Stimulated activated CD4-positive, alpha-beta T cell treated with anti-CD3 and anti-CD28 coated beads, Interleukin-4, amount 100 ng/mL, for 4 hours (primary cell): ENCODE measurements around the gene DAPK2.
A peak's percentile ranks its signal among the peaks of the same experiment; 100 is the strongest.
"Not testable (repeated sequence)": the region's sequence is repeated elsewhere in the genome, so short reads cannot be mapped to it uniquely, and the experiment has no call there.

Experiments
- DNase-seq, 2 experiments: peaks; one replicate each; pipeline ENCODE4 v3.0.0-alpha.2; 2020

DAPK2 gene

DNA sequence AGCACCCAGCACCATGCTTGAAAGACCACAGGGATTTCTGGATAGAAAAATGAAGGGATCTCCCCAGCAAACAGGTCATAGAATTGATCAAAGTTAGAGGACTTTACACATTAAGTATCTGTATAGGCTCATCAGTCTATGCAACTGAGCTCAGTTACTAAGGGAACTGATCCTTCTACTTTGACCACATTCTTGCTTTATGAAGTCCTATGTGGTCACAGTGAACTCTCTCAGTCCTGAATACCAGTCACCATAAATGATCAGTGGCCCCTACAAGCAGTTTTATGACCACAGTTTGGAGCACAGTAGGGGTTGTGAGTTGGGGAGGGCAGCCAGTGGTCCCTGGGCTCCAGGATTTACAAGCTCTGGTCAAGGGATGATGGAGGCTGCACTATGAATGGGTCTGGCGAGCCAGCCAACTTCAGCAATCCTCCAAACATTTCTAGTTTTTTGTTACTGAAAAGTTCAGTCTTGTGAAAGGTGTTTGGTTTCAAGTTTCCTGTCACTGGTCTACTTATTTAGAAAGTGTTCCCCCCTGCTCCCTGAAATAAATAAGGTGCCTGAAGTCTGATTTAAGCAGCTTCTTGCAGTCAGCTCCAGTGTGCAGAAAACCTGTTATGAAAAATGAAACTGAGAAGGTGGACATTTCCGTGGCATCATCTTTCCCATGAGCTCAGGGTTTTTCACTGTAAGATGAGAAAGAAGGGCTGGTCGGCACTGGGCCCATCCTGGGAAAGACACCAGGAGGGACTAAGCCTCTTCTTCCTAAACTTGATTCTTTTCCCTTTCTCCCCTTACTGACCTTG lies 75.5 kb downstream of the DAPK2 start:
- DNase-seq, result peak in 1 of 2 experiments; percentile 7

DNA sequence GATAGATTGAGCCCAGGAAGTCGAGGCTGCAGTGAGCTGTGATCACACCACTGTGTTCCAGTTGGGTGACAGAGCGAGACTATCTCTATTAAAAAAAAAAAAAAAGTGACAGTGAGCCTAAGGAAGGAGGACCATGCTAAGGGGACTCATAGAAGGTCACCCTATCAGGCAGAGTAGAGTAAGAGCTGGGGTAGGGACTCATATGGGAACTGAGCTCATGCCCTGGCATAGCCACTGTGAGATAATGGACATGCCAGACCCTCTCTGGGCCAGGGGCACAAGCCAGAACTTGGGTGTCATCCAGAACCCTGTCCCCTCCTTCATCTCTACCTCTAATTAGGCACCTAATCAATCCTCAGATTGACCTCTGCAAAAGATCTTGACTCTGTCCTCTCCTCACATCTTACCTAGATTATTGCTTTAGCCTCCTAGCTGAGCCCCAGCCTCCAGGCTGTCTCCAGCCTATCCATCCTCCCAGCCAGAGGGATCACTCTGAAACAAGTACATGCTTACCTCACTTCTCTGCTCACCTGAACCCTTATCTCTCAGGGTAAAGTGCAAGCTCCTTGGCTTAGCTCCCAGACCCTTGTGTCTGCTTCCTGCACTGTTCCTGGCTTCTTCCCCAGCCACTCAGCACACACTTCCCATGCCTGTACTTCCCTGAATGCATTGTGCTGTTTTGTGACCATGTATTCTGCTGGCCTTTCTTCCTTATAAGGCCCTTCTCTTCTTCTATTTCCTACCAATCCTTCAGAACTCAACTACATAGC lies 76.4 kb downstream of the DAPK2 start:
- no peak for DNase-seq

DNA sequence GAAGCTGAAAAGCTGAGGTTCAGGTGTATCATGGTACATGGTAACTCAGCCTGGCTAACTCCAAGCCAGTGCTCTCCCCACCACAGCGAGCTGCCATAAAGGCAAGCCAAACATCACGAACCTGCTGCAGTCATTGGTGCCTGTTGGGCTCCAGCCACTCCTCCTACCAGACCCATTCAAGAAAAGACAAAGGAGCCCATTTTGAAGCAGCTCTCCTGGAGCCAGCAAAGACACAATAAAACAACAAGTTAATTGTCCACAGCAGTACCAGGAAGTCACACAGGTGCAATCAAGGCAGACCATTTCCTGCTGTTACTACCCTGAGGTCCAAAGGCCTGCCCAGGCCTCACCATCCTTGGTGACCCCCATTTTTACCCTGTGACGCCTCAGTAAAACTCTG lies 77.6 kb downstream of the DAPK2 start:
- DNase-seq, result no peak

DNA sequence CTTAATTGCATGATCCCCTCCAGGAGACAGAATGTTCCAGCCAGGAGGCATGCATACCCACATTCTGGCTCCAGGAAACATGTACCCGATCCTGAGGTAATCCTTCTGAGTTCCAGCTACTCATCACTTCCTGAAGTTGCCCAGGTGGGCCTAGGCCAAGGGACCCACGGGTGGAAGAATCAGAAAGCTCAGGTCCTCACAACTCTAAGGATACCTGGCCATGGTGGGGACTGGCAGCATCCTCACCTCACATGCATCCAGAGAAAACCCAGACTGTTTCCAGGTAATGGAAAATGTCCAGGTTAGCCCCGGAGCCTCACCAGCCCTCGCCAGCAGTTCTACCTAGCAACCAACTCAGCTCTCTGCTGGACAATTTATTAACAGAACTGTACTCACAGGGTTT lies 78.2 kb downstream of the DAPK2 start:
- DNase-seq, result no peak

DNA sequence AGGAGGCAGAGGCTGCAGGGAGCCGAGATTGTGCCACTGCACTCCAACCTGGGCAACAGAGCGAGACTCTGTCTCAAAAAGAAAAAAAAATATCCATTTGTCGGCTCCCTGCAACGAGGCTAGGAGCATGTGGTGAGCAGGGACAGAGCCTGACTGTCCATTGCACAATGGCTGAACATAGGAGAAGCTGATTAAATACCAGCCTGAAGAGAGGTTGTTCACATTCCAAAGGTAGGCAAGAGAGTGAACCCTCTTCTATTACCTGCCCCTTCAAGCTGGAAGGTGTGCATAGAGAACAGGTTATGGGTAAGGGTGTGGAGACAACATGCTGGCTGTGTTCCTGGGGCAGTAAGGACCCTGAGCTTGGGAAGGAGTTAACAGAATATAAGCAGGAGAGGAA lies 78.7 kb downstream of the DAPK2 start:
- no peak for DNase-seq

DNA sequence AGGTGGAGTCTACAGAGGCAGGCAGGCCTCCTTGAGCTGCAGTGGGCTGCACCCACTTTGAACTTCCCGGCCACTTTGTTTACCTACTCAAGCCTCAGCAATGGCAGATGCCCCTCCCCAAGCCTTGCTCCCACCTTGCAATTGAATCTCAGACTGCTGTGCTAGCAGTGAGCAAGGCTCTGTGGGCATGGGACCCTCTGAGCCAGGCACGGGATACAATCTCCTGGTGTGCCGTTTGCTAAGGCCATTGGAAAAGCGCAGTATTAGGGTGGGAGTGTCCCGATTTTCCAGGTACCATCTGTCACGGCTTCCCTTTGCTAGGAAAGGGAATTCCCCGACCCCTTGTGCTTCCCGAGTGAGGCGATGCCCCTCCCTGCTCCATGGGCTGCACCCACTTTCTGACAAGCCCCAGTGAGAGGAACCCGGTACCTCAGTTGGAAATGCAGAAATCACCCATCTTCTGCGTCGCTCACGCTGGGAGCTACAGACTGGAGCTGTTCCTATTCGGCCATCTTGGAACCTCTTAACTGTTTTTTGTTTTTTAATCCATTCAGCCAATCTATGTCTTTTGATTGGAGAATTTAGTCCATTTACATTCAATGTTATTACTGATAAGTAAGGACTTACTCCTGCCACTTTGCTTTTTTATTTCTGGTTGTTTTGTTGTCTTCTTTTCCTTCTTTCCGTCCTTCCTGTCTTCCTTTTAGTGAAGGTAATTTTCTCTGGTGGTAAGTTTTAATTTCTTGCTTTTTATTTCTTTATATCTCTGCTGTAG lies 83.2 kb downstream of the DAPK2 start:
- not testable (repeated sequence) for DNase-seq

DNA sequence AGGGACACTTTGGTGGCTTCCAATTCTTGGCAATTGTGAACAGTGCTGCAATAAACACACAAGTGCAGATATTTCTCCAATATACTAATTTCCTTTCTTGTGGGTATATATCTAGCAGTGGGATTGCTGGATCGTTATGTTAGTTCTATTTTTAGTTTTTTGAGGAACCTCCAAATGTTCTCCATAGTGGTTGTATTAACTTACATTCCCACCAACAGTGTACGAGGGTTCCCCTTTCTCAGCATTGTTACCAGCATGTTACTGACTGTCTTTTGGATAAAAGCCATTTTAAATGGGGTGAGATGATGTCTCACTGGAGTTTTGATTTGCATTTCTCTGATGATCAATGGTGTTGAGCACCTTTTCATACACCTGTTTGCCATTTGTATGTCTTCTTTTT lies 92.8 kb downstream of the DAPK2 start:
- DNase-seq, result no peak

DNA sequence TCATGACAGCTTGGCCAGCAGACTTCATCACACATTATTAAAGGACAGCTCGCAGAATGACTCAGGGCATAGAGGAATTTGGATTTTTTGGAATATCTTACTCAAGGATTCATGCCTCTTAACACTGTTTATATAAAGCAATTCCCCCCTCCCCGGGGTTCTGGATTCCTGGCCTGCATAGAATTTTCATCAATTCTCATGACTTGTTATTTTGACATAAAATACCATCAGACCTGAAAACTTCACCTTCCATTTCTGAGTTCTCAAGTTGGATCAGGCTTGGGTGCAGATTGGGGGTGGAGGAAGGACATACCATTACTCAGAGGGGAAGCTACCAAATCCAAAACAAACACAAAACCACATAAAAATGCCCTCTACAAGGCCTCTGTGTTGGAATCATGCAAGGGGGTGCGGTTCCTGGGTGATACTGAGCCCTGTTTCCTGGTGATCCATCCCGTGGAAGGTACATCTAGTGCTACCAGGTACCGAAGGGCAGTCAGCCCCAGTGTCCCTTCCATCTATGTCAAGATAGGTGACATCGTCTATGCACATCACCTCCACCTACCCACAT lies 95.3 kb downstream of the DAPK2 start:
- DNase-seq, result no peak

DNA sequence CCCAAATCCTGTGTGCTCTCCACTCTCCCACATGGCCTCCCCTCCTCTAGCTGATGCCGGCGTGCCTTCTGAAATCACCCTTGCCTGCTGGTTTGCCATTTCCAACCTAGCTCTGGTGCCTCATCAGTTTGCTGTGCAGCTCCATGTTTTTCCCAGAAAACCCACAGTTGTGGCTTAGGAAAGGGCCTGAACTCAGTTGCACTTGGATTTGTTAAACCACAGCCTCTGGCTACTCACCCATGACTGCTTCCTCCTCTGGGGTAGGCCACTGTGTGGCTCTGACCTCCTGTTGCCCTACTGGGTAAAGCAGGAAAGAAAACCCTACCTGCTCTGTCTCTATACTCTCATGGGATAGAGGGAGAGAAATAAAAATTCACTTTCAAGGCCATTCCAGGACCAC lies 97.3 kb downstream of the DAPK2 start:
- DNase-seq, result no peak

DNA sequence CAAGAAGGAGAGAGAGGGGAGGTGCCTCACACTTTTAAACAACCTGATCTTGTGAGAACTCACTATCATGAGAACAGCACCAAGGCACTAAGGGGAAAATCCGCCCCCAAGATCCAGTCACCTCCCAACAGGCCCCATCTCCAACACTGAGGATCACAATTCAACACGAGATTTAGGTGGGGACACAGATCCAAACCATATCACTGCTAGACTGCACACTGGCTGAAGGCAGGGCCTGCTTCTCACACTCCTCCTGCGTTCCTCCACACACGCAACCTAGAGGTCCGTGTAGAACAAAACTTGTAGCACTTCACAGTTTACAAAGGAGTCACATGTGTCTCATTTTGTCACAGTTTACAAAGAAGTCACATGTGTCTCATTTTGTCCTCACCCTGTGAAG lies 97.8 kb downstream of the DAPK2 start:
- no peak for DNase-seq

DNA sequence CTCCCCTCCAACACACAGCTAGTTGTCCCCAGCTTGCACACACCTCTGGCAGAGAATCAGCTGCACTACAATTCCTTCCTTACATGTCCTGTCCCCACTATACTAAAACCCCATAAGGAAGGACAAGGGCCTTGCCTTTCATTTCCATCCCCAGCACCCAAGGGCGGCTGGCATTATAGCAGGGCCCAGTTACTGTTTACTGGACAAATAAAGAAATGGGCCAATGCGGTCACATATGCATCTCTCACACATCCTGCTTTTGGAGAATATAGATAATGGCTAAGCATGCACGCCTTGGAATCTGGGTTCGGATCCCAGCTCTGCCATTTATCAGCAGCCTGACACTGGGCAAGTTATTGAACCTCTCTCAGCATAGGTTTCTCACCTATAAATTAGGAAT lies 99.1 kb downstream of the DAPK2 start:
- DNase-seq, result no peak

DNA sequence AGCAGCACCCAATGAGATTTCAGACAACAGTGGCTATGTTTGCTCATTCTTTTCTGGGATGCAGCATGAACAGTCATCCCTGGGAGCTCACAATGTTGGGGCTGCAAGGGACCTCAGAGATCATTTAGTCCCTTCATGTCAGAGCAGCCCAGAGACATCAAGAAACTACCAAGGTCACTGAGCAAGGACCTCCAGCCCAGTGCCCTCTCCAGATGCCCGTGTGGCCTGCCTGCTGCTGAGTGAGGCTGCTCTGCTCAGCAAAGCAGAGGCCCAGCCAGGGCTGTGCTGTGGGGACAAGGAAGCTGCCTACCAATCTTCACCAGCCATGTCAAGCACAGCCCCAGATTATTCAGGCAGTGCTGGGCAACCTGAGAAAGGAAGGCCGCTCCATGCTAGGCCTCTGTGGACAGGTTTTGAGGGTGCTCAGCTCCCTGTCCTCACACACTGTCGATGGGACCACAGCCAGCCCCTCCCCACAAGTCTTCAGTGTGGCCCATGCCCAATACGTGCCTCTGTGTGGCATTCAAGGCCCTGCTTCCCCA lies 99.7 kb downstream of the DAPK2 start:
- DNase-seq, result no peak

DNA sequence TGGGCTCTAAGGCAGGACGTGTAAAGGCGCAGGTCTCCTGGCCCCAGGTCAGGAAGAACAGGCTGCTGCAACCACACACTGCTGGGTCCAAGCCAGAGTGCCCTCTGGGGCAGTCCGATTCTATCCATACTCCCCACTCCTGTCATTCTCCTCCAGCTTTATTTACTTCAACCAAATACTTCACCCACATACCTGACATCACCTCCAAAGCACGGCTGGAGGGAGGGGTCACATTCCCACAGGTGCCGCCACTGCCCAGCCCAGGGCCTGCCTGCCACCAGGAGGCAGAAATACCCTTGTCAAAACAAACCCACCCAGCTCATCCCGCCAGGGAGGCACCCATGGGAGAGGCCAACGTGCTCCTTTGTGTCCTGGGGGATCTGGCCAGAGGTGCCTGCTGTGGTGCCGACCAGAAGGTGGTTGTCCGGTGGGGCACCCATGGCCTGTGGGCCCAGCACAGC lies 100.4 kb downstream of the DAPK2 start:
- DNase-seq, result no peak

DNA sequence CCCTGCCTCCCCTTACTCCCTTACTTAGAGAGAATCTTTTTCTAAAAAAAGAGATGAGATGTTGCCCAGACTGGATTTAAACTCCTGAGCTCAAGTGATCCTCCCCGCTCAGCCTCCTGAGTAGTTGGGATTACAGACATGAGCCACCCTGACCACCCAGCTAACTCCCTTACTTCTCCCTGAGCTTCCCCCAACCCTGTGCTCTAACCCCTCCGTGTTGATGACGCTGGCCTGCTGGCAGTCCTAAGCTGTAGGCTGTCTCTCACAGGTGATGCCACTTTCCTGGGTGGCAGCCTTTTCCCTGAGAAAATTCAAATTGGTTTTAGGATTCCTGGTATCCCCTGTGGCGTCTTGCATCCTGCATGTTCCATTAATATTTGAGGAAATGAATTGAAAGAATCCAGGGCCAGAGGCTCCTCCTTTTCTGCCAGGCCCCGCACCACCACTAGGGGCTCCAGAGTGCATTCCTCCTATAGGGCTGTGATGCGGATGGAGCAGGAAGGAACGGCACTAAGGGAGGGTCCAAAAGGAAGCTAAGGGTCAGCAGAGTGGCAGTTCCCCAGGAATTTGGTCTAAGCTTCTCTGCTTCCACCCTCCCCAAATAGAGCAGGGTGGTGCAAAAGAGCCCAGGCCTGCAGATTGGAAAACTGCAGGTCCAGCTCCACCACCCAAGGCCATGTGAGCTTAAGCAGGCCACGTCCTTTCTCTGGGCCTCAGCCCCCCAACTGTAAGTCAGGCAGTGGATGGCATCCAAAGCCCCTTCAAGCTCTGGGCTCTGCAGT lies 101.1 kb downstream of the DAPK2 start:
- peak; percentile 43 to 68 for DNase-seq

DNA sequence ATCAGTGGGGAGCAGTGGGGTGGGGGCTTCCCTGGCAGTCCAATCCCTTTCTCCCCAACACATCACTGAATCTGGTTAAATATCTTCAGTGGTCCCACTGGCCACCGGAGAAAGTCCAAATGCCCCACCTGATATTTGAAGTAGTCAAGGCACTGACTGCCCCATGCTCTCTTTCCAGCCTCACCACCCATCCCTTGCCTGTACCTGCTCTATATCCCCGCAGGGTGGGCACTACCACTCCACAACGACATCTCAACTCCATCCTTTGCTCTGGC lies 101.7 kb downstream of the DAPK2 start:
- no peak for DNase-seq

DNA sequence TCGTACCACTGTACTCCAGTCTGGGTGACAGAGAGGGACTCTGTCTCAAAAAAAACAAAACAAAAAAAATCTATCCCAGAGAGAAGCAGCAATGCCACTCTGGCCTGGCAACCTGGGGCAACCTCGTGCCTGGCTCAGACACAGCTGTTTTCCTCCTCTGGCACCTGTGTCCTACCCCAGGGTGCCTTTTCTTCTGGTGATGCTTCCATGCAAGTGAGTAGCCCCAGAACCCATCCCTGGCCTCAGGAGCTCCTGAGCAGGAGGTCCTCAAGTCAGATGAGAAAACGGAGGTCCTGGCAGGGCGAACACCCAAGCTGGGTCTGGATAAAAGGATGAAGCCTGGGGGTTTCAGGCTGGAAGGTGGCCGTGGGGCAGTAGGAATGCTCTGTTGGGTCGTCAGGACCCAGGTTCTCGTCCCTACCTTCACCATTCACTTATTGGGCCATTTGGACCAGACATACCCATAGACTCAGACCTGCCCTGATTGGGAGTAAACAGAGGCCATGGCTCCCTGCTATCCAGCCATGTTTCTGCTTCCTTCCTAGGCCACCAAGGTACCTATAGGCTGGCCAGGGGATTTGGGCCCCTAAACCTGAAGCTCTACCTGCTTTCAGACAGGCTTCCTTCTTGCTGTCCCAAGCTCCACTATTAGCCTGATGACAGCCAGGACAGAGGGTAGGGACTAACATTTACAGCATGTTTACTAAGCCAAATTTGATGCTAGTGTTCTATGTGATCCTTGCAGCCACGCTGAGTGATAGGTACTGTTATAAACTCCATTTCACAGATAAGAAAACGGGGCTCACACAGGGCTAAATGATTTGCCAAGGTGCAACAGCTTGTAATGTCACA lies 102.2 kb downstream of the DAPK2 start:
- DNase-seq, result no peak

DNA sequence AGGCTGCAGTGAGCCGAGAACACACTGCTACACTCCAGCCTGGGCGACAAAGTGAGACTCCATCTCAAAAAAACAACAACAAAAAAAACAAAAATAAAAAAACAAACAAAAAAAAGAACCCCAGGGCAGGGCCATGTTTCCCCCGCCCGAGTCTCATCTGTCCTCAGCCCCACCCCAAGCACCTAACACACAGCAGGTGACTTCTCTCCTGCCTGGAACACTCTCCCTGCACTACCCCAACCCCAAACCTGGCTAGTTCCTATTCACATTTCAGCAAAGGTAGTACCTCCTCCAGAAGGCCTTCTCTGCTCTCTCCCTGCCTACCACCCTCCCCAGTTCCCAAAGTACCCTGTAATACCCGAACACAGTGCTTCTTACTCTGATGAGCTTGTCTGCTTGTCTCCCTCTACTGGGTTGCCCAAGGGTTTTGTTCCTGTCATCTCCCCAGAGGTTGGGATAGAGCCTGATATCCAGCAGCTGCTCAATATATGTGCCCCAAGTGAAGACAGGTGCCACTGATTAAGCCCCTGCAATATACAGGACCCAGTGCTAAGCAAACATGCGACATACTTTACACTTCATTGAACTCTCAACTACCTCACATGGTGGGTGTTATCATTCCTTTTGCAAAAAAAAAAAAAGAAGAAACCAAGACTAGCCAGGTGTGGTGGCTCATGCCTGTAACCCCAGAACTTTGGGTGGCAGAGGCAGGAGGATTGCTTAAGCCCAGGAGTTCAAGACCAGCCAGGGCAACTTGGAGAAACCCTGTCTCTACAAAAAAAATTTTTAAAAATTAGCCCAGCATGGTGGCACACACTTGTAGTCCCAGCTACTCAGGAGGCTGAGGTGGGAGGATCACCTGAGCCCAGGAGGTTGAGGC lies 103.6 kb downstream of the DAPK2 start:
- no peak for DNase-seq

DNA sequence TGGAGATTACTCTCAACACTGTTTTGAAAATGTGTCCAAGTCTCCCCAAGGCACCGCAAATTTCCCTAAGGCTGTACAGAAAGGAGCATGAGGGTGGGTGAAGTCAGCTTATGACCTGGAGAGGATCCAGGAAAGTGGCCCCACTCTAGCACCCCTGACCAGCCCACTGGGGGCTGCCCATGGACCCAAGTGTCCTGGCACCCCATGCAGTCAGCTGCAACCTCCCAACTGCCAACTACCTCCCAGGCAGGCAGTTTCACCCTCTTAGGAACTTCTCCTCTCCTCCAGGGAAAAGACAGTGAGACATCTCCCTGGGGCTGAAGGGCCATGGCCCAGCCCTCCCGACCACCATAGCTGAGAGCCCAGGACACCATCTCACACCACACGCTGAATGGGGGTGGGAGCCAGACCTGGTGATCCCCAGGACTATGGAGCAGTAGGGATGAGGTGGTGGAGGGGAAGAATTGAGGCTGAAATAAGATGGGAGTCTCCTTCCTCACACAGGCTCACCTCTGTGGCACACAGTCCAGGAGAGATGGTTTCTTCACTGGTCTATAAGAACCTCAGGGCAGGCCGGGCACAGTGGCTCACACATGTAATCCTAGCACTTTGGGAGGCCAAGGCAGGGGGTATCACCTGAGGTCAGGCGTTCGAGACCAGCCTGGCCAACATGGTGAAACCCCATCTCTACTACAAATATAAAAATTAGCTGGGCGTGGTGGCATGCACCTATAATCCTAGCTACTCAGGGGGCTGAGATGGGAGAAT lies 104.4 kb downstream of the DAPK2 start:
- no peak for DNase-seq

DNA sequence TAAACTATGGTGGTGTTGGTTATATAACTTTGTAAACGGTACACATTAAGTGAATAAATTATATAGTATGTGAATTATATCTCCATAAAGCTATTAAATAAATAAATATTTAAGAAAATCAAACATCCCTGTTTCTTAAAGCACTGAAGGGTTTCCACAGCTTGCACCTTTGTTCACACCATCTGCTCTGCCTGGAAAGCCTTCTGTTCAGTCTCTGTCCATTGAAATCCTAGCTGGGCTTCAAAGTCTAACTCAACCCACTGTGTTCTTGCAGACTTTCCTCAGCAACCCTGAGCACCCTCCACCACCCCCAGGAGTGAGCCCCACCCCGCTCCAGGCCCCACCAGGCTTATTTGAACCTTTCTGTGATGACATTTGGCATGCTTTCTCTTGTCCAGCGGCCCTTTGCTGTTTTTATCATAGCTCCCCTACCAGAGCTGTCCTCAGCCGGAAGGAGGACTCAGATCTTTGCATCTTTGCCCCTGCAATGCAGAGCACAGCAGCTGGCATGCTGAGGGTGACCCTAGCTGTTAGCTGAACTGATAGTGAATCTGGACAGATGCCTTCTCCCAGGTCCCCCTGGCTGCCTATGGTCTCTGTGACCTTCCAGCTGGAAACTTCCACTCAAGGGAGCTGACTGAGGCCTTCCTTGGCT lies 105.2 kb downstream of the DAPK2 start:
- DNase-seq, result no peak
